Mammary epithelial cell (primary cell): ENCODE results near the gene BRF1.

Experiments
- CTCF ChIP-seq, 2 donors: IDR thresholded peaks in 1 of 2; conservative IDR thresholded peaks in 1 of 2; 2 replicates each; pipeline ENCODE4 v1.5.1; 2011 to 2012; ENCODE audit warnings: inconsistent platforms in 2 of 2, low read length in 2 of 2, mild to moderate bottlenecking in 2 of 2, control low read depth in 1 of 2, low read depth in 1 of 2; ENCODE audit not compliant: insufficient read depth in 1 of 2; ENCODE audit errors: extremely low read depth in 1 of 2
- EZH2 ChIP-seq: IDR thresholded peaks from 2 replicates; pipeline ENCODE4 v1.6.1; 2012; ENCODE audit warnings: low read length, inconsistent platforms, borderline replicate concordance

DNA sequence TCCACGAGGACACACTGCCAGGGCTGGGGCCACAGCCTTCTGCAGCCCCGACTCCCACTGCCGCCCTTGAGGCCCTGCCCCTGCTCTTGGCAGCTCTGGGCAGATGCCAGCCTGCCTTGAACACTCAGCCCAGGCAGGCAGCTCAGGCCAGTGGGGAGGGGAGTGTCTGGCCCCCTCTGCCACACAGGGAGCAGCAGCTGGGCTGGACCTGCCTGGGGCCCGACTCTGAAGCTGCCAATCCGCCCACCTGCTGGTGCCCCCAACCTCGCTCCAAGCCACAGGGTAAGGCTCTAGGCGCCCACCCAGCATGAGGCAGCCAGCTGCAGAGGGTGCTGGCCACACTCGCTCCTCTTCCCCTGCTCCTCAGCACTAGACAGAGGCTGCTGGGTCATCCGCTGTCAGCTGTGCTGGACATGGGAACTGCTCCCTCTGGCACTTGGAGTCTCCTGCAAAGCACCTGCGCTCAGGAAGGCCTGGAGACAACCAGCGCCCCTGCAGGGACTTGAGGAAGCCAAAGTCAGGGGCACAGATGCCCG lies 95.1 kb downstream of the BRF1 start:
- no peak for TF ChIP-seq CTCF (conservative IDR thresholded peaks at IDR 0.05 in 1 of 2, IDR thresholded peaks at IDR 0.05 in 1 of 2; ENCODE audit: extremely low read depth in 1 of 2, insufficient read depth in 1 of 2, low read depth in 1 of 2, low read length in 2 of 2)
- TF ChIP-seq EZH2: no peak
